IMR-90 (cell line): ENCODE measurements around the gene AXIN1. TPM values are rescaled to one million over a fixed set of nuclear protein-coding genes. Genes with fewer than 3 reads are reported as not detected.
A peak's percentile ranks its signal among the peaks of the same experiment; 100 is the strongest.
"Not testable (repeated sequence)": the region's sequence is repeated elsewhere in the genome, so short reads cannot be mapped to it uniquely, and the experiment has no call there.

Experiments
- ATAC-seq: fragments of 200-7000 bp; cut with Tn5 transposase; 2 replicates; pipeline ENCODE4 v1.9.1; 2020; ENCODE audit warnings: low read depth, mild to moderate bottlenecking, moderate library complexity
- BruUV-seq: library from RNA; stranded (reverse); fragments of 400-500 nt; replicated peaks from 2 replicates; lab custom pipeline; 2021; lab: Mats Ljungman, UMichigan
- CTCF ChIA-PET: fragments of 300-600 bp; formaldehyde crosslinking; extraction: SDS; loops from one replicate; lab custom pipeline; 2021; ENCODE audit warnings: antibody characterized with exemption; lab: Yijun Ruan, JAX
- POLR2A ChIA-PET: fragments of 300-600 bp; sonication (Branson Sonifier 250); formaldehyde crosslinking; loops from one replicate; lab custom pipeline; 2022; ENCODE audit warnings: antibody characterized with exemption; ENCODE audit not compliant: unreplicated experiment; lab: Charles Lee
- DNase-seq: peaks from one replicate; pipeline ENCODE4 v3.0.0; 2013
- H2AFZ ChIP-seq: replicated peaks from 2 replicates; pipeline ENCODE3; 2013; ENCODE audit warnings: low read length, mild to moderate bottlenecking; ENCODE audit not compliant: poor library complexity
- H2AK5ac ChIP-seq: 2 replicates; pipeline ENCODE4 v1.6.1; 2013; ENCODE audit warnings: low read depth, low read length, inconsistent platforms
- H2AK9ac ChIP-seq: replicated peaks from 2 replicates; pipeline ENCODE3; 2013; ENCODE audit warnings: mild to moderate bottlenecking, low read depth, low read length, moderate library complexity; ENCODE audit not compliant: poor library complexity
- H2BK120ac ChIP-seq: 2 replicates; pipeline ENCODE4 v1.6.1; 2013; ENCODE audit warnings: low read depth, low read length, inconsistent platforms
- H2BK15ac ChIP-seq: 3 replicates; pipeline ENCODE4 v1.6.1; 2013; ENCODE audit warnings: low read depth, low read length, inconsistent platforms
- H2BK20ac ChIP-seq: 2 replicates; pipeline ENCODE4 v1.6.1; 2013; ENCODE audit warnings: low read depth, mild to moderate bottlenecking, inconsistent platforms, low read length, moderate library complexity
- H2BK5ac ChIP-seq: 2 replicates; pipeline ENCODE4 v1.6.1; 2013; ENCODE audit warnings: mild to moderate bottlenecking, low read depth, low read length, inconsistent platforms; ENCODE audit not compliant: poor library complexity, severe bottlenecking
- H3K14ac ChIP-seq: replicated peaks from 2 replicates; pipeline ENCODE4 v1.6.1; 2013; ENCODE audit warnings: low read depth, low read length, inconsistent platforms
- H3K18ac ChIP-seq: 2 replicates; pipeline ENCODE4 v1.6.1; 2013; ENCODE audit warnings: low read depth, low read length, control low read depth
- H3K23ac ChIP-seq: 2 replicates; pipeline ENCODE4 v1.6.1; 2013; ENCODE audit warnings: low read depth, low read length, inconsistent platforms
- H3K27ac ChIP-seq: 2 replicates; pipeline ENCODE4 v1.5.1; 2013; ENCODE audit warnings: mild to moderate bottlenecking, control low read depth, low read length; ENCODE audit not compliant: insufficient read depth
- H3K27me3 ChIP-seq: 2 replicates; pipeline ENCODE4 v1.6.1; 2013; ENCODE audit warnings: low read length; ENCODE audit not compliant: control insufficient read depth, insufficient read depth
- H3K36me3 ChIP-seq: 2 replicates; pipeline ENCODE4 v1.6.1; 2013; ENCODE audit warnings: low read length, mixed read lengths; ENCODE audit not compliant: control insufficient read depth, insufficient read depth
- H3K4ac ChIP-seq: 2 replicates; pipeline ENCODE4 v1.6.1; 2013; ENCODE audit warnings: low read depth, low read length, inconsistent platforms
- H3K4me1 ChIP-seq: 2 replicates; pipeline ENCODE4 v1.6.1; 2013; ENCODE audit warnings: low read length, mixed read lengths; ENCODE audit not compliant: control insufficient read depth, insufficient read depth
- H3K4me2 ChIP-seq: 2 replicates; pipeline ENCODE4 v1.6.1; 2013; ENCODE audit warnings: low read depth, mild to moderate bottlenecking, control low read depth, low read length, moderate library complexity
- H3K4me3 ChIP-seq: 2 replicates; pipeline ENCODE4 v1.5.1; 2013; ENCODE audit warnings: low read depth, mild to moderate bottlenecking, control low read depth, low read length, moderate library complexity; ENCODE audit not compliant: insufficient read depth
- H3K56ac ChIP-seq: 2 replicates; pipeline ENCODE4 v1.6.1; 2013; ENCODE audit warnings: low read length, inconsistent platforms; ENCODE audit not compliant: insufficient read depth; ENCODE audit errors: extremely low read depth
- H3K79me1 ChIP-seq, 2 experiments: 2 replicates each; pipeline ENCODE4 v1.6.1; 2013; ENCODE audit warnings: low read length in 2 of 2, inconsistent platforms in 1 of 2, low read depth in 1 of 2
- H3K9ac ChIP-seq: 2 replicates; pipeline ENCODE4 v1.6.1; 2013; ENCODE audit warnings: low read depth, low read length, control low read depth
- H3K9me1 ChIP-seq: 2 replicates; pipeline ENCODE4 v1.6.1; 2013; ENCODE audit warnings: low read length, inconsistent platforms; ENCODE audit not compliant: insufficient read depth
- H3K9me3 ChIP-seq: 2 replicates; pipeline ENCODE4 v1.6.1; 2013; ENCODE audit warnings: low read length; ENCODE audit not compliant: control insufficient read depth, insufficient read depth
- H4K20me1 ChIP-seq: 2 replicates; pipeline ENCODE4 v1.6.1; 2013; ENCODE audit warnings: low read length, inconsistent platforms; ENCODE audit not compliant: insufficient read depth
- H4K5ac ChIP-seq: 2 replicates; pipeline ENCODE4 v1.6.1; 2013; ENCODE audit warnings: mild to moderate bottlenecking, low read depth, low read length, control low read depth
- H4K8ac ChIP-seq, 2 experiments: 2 replicates each; pipeline ENCODE4 v1.6.1; 2013; ENCODE audit warnings: low read depth in 2 of 2, low read length in 2 of 2, control low read depth in 1 of 2, inconsistent platforms in 1 of 2
- H4K91ac ChIP-seq: 2 replicates; pipeline ENCODE4 v1.6.1; 2013; ENCODE audit warnings: low read depth, low read length, inconsistent platforms; ENCODE audit not compliant: insufficient read depth
- CHD1 ChIP-seq: IDR thresholded peaks from 2 replicates; pipeline ENCODE4 v1.6.1; 2012; ENCODE audit warnings: low read depth, low read length, improper control_type of control experiment
- MAZ ChIP-seq: IDR thresholded peaks from 2 replicates; pipeline ENCODE4 v1.6.1; 2012; ENCODE audit warnings: low read depth, mild to moderate bottlenecking, low read length, improper control_type of control experiment, moderate library complexity, borderline replicate concordance
- MXI1 ChIP-seq: IDR thresholded peaks from 2 replicates; pipeline ENCODE4 v1.6.1; 2012; ENCODE audit warnings: low read depth, mild to moderate bottlenecking, low read length, moderate library complexity, borderline replicate concordance
- NFE2L2 ChIP-seq: fragments of 150-350 bp; IDR thresholded peaks from 2 replicates; pipeline ENCODE4 v1.6.1; 2016; ENCODE audit warnings: low read depth, mild to moderate bottlenecking, low read length
- RAD21 ChIP-seq: IDR thresholded peaks from 2 replicates; pipeline ENCODE4 v1.6.1; 2012; ENCODE audit warnings: low read length, improper control_type of control experiment
- RFX5 ChIP-seq: IDR thresholded peaks from 2 replicates; pipeline ENCODE4 v1.8.0; 2012; ENCODE audit warnings: low read depth, mild to moderate bottlenecking, low read length, moderate library complexity
- SMC3 ChIP-seq: fragments of 150-350 bp; IDR thresholded peaks from 2 replicates; pipeline ENCODE4 v1.6.1; 2016; ENCODE audit warnings: low read depth, mild to moderate bottlenecking, antibody characterized with exemption, low read length, moderate library complexity
- WGBS, 2 experiments: methylation state at CpG; one replicate each; pipeline versions ENCODE4 v1.1.5 to v1.1.7; 2013; ENCODE audit warnings: missing lambda C conversion rate in 2 of 2; ENCODE audit not compliant: insufficient read length in 1 of 2; ENCODE audit errors: extremely low coverage in 2 of 2; 5-methylcytosine and 5-hydroxymethylcytosine counted together
- dilution Hi-C: fragments of 300-500 bp; cut with HindIII; formaldehyde crosslinking; loops from one replicate; pipeline ENCODE4 v1.14.3; 2018; ENCODE audit warnings: low sequenced_read_pairs; ENCODE audit not compliant: unreplicated experiment
- in situ Hi-C: fragments of 300-500 bp; cut with MboI; formaldehyde crosslinking; loops from 3 replicates; pipeline ENCODE4 v1.14.3; 2019; ENCODE audit warnings: low sequenced_read_pairs, inconsistent platforms, mixed read lengths
- intact Hi-C: fragments of 100-400 bp; cut with micrococcal nuclease; formaldehyde crosslinking; loops from 2 replicates; pipeline ENCODE4 v1.10.0; 2022
- polyA plus RNA-seq, 3 experiments: library from polyadenylated mRNA; depleted of rRNA; stranded (reverse); fragments of >200 nt; gene quantifications; 2 replicates each; pipeline ENCODE4 v1.2.3, GENCODE V29; 2012; ENCODE audit warnings: low replicate concordance in 1 of 3
- total RNA-seq: library from RNA; depleted of rRNA; stranded (reverse); fragments of >200 nt; gene quantifications from 2 replicates; pipeline ENCODE4 v1.2.3, GENCODE V29; 2012

The AXIN1 gene
- total and polyA plus RNA-seq, 2 of the 4 experiments (the other 2 are of a cell fraction) = 10.9 to 14.2 TPM

DNA sequence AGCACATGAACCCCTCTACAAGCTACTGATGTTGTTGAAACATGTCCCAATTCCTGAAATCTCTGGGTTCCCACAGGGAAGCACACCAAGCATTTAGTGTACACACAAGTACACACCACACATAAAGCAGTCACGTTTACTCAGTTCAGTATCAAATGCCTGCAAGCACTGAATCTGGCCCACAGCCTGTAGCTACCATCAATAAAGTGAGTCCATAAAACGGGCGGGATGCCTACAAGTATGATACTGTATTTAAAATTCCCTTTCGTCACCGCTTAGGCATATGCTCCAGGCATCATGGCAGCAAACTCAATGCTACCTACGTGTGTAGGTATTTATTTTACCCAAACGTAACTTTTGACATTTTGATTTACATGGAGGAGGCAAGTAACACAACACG, 2.3 kb downstream of the AXIN1 start (continued):
- no peak for TF ChIP-seq MAZ
- TF ChIP-seq RAD21 = no peak
- TF ChIP-seq CHD1 = no peak
- no peak for TF ChIP-seq NFE2L2

DNA sequence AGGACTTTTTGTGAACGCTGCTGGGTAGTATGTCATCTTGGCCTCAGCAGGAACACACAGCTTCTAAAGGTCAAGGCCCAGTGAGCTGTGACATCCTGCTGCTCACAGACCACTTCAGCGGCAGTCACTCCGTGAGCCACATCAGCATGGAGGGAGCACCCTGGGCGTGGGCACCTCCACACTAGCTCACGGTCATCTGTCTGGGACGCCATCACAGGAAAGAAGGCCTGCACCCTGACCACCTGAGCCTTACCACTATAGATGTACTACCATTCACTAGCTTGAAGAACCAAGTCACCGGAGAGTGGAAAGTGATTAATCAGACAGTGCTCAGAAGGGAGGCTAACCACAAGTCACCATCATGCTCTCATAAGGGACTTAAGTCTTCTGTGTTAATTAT, 3.3 kb downstream of the AXIN1 start:
- H3K56ac ChIP-seq = no peak overlapping the region
- H2AK9ac ChIP-seq = peak overlapping the region; percentile 91
- no peak overlapping the region for H3K14ac ChIP-seq
- H3K27me3 ChIP-seq = no peaks in the 10 kb centered on the region
- CTCF ChIA-PET = interaction anchor here (0.7 kb wide), 1 partner anchor 13 kb away, joined by 3 read pairs; no protein-coding TSS in a partner anchor
- no peak overlapping the region for H2AK5ac ChIP-seq
- peaks cover 14% of the 10 kb centered on the region for H3K9me1 ChIP-seq
- no peak for ATAC-seq
- no peak overlapping the region for H2BK120ac ChIP-seq
- H4K8ac ChIP-seq = no peak overlapping the region
- peaks cover 50 to 73% of the 10 kb centered on the region in 2 experiments for H3K79me1 ChIP-seq
- H3K36me3 ChIP-seq = peaks cover 21% of the 10 kb centered on the region
- DNase-seq = no peak
- H2AFZ ChIP-seq = no peak overlapping the region
- H2BK5ac ChIP-seq = no peak overlapping the region
- no peak overlapping the region for H4K91ac ChIP-seq
- peaks cover 11% of the 10 kb centered on the region for H3K4me1 ChIP-seq
- dilution Hi-C loops (no loop called here), in situ Hi-C loops (no loop called here), intact Hi-C loops (no loop called here)
- no peak overlapping the region for H3K23ac ChIP-seq
- H4K20me1 ChIP-seq = peaks cover 46% of the 10 kb centered on the region
- no peak overlapping the region for H3K4me3 ChIP-seq
- no peak for TF ChIP-seq MXI1
- no peak for TF ChIP-seq RFX5
- TF ChIP-seq SMC3 = no peak
- no peak overlapping the region for H3K9ac ChIP-seq
- H3K9me3 ChIP-seq = no peaks in the 10 kb centered on the region
- no peak overlapping the region for H3K18ac ChIP-seq
- POLR2A ChIA-PET = no interaction called here
- no peak overlapping the region for H2BK20ac ChIP-seq
- no TSS peak for BruUV-seq
- H3K4me2 ChIP-seq = no peak overlapping the region
- WGBS, 2 experiments = 80% methylated on average over 1 of the region's 7 CpGs; no CpG with 5 or more reads in 1 of the 2 experiments
- H4K5ac ChIP-seq = no peak overlapping the region
- no peak overlapping the region for H2BK15ac ChIP-seq
- no peak overlapping the region for H3K27ac ChIP-seq
- H3K4ac ChIP-seq = no peak overlapping the region

DNA sequence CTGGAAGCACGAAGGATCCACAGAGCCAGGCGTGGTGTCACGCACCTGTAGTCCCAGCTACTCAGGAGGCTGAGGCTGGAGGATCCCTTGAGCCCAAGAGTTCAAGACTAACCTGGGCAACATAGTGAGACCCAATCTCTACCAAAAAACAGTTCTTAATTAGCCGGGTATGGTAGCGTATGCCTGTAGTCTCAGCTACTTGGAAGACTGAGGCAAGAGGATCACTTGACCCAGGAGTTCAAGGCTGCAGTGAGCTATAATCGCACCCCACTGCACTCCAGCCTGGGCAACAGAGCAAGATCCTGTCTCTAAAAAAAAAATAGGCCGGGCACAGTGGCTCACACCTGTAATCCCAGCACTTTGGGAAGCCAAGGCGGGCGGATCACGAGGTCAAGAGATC, 4.0 kb downstream of the AXIN1 start:
- BruUV-seq, H3K27me3 ChIP-seq, H3K9ac ChIP-seq, DNase-seq, H2BK5ac ChIP-seq, POLR2A ChIA-PET, intact Hi-C loops, H3K4me3 ChIP-seq, H3K4me2 ChIP-seq, ATAC-seq, H3K56ac ChIP-seq, H4K8ac ChIP-seq, H4K91ac ChIP-seq, H3K18ac ChIP-seq, in situ Hi-C loops, H2BK120ac ChIP-seq, H4K5ac ChIP-seq, dilution Hi-C loops, H3K9me3 ChIP-seq, H3K23ac ChIP-seq, H2BK20ac ChIP-seq, H2AFZ ChIP-seq, H2BK15ac ChIP-seq, H2AK5ac ChIP-seq, H3K14ac ChIP-seq, H3K4ac ChIP-seq, H3K27ac ChIP-seq: not testable (repeated sequence)
- CTCF ChIA-PET = interaction anchor here (0.6 kb wide), 1 partner anchor 9 kb away, joined by 3 read pairs; no protein-coding TSS in a partner anchor
- Histone ChIP-seq H3K79me1 (peaks cover 50 to 79% of the 10 kb centered on the region in 2 experiments), H3K36me3 (peaks cover 21% of the 10 kb centered on the region), H3K9me1 (peaks cover 14% of the 10 kb centered on the region), H2AK9ac (peak overlapping the region; percentile 65), H4K20me1 (peaks cover 52% of the 10 kb centered on the region), H3K4me1 (peaks cover 11% of the 10 kb centered on the region)
- 100% methylated on average over 3 of the region's 10 CpGs; no CpG with 5 or more reads in 1 of the 2 experiments for WGBS, 2 experiments
